Activated CD4-positive, alpha-beta T cell treated with anti-CD3 and anti-CD28 coated beads, Interleukin-2, amount 50 U/mL, for 48 hours (primary cell): ENCODE measurements around the gene CCDC33.
A peak's percentile ranks its signal among the peaks of the same experiment; 100 is the strongest.
"Not testable (repeated sequence)": the region's sequence is repeated elsewhere in the genome, so short reads cannot be mapped to it uniquely, and the experiment has no call there.

Experiments
- DNase-seq, 2 experiments: peaks; one replicate each; pipeline ENCODE4 v3.0.0-alpha.2; 2020

CCDC33 gene

GRCh38 chr15:74338676-74339075 is 102.5 kb downstream of the CCDC33 start:
- DNase-seq, result no peak

- no peak for DNase-seq
Observed at GRCh38 chr15:74339371-74339770, 103.2 kb downstream of the CCDC33 start.

- DNase-seq, result no peak
Observed at GRCh38 chr15:74340150-74340549, 104.0 kb downstream of the CCDC33 start.

- no peak for DNase-seq
Observed at GRCh38 chr15:74343127-74343796, 107.1 kb downstream of the CCDC33 start.

GRCh38 chr15:74343797-74344127 is 107.6 kb downstream of the CCDC33 start:
- DNase-seq, result no peak

DNA sequence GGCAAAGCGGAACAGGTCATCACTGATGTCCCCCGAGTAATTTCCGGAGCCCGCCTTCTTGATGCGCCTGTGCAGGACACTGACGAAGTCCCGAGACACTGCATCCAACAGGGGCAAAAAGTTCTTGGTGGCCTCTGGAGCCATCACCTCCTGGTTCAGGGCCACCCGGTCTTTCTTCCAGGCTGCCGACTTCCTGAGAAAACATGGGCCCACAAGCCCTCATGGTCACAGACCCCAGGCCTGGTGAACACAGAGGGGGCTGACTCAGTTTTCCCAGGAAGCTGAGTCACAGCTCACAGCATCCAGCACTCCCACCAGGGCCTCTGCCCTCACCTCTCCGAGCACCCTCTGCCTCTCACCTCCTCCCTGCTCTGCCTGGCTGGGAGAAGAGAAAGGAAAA is 108.9 kb downstream of the CCDC33 start:
- DNase-seq, result peak; percentile 9 to 12

DNA sequence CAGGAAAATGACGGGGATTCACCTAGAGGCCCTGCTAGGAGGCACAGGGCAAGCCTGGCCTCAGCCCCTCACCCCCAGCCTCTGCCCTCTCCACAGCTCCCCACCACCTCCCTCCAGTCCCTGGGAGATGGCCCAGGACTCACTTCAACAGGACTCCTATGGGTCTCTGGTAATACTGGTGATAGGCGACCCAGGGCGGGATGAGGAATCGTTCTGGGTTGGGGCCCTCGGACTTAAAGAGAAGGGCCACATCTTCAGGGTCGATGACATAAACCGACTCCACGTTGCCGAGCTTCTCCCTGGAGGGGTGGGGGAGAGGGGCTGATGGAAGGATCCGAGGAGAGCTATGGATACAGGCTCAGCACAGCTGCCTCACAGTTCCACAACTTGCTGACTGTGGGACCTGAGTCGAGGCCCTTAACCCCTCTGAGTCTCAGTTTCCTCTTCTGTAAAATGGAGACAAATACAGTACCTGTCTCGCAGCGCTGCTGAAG is 111.7 kb downstream of the CCDC33 start:
- DNase-seq, result no peak

- no peak for DNase-seq
Observed at GRCh38 chr15:74349241-74349778, 113.2 kb downstream of the CCDC33 start.

DNA sequence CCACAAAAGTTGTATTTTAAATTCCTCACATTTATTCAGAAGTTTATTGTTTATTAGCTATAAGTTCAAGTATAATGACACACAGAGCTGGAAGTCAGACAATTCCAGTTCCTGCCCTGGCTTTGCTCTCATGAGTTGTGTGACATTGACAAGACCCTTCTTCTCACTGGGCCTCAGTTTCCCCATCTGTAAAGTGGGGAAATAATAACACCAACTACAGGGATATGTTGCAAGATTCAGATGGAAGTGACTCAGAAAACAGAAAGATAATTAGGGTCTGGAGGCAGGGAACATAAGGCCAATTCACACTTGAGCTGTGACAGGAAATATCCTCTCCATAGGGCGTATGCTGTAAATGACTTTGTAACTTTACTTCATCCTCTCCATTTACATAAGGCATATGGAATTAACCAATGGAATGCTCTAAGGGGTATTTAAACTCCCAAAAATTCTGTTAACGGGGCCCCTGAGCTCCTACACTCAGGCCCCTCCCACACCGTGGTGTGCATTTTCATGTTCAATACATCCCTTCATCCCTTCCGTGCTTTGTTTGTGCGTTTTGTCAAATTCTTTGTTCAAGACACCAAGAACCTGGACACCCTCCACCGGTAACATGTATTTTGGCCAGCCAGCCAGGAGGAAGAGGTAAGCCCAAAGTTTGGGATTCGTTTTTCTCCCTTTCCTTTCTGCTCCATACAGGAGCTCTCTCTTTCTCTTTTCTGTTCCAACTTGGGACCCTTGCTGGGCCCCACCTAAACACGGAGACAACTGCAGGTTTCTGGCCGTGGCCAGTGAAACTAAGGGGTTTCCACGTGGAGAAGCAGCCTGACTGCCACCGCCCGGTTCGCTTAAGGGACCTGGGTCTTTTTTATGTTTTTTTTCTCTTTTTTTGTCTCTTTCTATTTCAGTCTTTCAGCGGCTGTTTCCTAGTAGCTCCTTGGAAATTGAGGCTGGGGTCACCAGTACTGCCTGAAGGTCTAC is 114.5 kb downstream of the CCDC33 start:
- DNase-seq, result no peak

DNA sequence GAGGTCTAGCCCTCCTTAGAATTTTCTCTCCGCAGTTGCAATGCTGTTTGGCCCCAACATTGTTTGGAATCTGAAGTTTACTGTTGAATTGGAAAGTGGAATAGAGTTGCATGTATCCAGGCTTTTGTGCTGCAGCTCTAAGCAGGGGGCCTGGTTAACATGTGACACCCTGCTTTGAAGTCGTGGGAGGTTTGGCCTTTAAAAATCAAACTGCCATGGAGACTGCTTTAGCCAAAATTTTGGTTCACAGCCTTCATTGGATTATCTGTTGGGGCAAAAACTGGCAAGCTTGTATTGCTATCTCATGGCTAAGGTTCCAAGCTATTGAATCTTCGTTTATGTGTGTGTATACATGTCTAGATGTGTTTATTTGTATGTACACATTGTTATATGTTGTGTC is 115.5 kb downstream of the CCDC33 start:
- no peak for DNase-seq

DNA sequence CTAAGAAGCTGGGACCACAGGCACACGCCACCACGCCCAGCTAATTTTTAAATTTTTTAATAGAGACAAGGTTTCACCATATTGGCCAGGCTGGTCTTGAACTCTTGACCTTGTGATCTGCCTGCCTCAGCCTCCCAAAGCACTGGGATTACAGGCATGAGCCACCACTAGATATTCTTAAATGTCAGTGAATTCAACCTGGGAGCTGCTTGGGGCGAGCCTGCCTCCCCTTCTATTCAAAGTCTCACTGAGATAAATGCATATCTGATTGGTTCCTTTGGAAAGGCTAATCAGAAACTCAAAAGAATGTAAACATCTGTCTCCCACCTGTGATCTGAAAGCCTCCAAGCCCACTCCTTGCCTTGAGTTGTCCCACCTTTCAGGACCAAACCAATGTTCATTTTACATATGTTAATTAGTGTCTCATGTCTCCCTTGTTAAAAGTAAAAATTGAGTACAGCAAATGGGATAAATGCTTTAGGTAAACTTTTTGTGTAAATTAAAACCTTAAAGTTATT is 116.3 kb downstream of the CCDC33 start:
- DNase-seq, result no peak

GRCh38 chr15:74353992-74354391 is 117.9 kb downstream of the CCDC33 start:
- DNase-seq, result not testable (repeated sequence)

DNA sequence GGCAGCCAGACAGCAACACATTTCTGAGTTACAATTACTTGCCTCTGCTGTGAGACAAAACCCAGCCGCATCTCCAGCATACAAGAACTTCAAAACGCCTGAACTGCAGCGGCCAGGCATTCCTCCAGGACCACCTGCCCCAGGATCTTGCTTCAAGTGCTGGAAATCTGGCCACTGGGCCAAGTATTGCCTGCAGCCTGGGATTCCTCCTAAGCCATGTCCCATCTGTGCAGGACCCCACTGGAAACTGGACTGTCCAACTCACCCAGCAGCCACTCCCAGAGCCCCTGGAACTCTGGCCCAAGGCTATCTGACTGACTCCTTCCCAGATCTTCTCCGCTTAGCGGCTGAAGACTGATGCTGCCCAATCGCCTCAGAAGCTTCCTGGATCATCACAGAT is 119.9 kb downstream of the CCDC33 start:
- DNase-seq, result not testable (repeated sequence)

DNA sequence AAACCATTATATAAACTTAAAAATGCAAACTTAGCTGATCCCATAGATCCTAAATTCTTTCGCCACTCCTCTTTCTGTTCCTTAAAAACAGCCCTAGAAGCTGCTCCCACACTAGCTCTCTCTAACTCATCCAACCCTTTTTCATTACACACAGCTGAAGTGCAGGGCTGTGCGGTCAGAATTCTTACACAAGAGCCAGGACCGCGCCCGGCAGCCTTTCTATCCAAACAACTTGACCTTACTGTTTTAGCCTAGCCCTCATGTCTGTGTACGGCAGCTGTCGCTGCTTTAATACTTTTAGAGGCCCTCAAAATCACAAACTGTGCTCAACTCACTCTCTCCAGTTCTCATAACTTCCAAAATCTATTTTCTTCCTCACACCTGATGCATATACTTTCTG is 121.4 kb downstream of the CCDC33 start:
- DNase-seq, result not testable (repeated sequence)

DNA sequence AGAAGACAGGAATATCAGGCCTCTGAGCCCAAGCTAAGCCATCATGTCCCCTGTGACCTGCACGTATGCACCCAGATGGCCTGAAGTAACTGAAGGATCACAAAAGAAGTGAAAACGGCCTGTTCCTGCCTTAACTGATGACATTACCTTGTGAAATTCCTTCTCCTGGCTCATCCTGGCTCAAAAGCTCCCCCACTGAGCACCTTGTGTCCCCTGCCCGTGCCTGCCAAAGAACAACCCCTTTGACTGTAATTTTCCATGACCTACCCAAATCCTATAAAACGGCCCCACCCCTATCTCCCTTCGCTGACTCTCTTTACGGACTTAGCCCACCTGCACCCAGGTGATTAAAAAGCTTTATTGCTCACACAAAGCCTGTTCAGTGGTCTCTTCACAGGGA is 123.2 kb downstream of the CCDC33 start:
- DNase-seq, result not testable (repeated sequence)

- DNase-seq, result not testable (repeated sequence)
Observed at GRCh38 chr15:74360855-74361254, 124.7 kb downstream of the CCDC33 start.

DNA sequence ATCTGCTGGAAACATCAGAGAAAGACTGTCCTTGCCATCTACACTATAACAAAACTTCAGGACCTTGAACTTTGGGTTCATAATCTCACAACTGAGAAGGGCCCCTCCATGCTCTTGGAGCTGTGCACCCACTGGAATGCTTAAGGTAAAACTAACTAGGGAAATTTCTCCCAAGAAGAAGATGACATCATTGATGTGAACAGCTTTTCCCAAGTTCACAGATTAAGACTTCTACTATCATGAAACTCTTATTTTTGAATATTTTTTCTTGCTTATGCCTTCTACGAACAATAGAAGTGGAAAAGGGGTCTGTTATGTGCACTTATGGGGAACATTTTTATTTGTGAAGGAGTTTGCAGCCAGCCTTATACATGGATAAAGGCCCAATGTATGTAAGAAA is 126.4 kb downstream of the CCDC33 start:
- DNase-seq, result no peak

DNA sequence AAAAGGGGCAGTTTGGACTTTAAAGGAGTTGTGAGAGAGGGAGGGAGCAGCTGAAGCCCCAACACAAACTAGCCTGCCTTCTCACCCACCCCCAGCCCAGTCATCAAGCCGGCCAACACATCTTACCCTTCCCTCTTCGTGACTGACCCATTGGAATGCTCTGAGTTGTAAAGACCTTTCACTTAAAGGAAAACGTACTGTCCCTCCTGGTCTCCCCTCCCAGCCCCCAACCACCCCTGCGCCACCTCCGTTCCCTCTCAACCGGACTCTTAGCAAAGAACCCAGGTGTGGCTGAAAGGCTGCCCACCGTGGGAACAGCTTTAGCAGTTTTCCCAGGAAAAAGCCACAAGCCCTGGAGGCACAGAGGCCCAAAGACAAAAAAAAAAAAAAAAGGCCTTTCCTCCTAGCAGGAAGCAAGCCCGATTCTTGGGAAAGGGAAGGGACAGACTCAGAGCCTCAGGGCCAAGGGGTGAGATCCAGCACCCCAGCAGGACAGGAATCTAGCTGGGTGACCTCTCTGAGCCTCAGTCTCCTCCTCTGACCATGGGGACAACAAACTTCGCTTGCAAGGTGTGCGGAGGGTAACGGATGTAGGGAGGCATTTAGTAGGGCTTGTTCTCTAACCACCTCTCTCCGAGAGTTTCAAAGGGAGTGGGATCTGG is 128.9 kb downstream of the CCDC33 start:
- no peak for DNase-seq

DNA sequence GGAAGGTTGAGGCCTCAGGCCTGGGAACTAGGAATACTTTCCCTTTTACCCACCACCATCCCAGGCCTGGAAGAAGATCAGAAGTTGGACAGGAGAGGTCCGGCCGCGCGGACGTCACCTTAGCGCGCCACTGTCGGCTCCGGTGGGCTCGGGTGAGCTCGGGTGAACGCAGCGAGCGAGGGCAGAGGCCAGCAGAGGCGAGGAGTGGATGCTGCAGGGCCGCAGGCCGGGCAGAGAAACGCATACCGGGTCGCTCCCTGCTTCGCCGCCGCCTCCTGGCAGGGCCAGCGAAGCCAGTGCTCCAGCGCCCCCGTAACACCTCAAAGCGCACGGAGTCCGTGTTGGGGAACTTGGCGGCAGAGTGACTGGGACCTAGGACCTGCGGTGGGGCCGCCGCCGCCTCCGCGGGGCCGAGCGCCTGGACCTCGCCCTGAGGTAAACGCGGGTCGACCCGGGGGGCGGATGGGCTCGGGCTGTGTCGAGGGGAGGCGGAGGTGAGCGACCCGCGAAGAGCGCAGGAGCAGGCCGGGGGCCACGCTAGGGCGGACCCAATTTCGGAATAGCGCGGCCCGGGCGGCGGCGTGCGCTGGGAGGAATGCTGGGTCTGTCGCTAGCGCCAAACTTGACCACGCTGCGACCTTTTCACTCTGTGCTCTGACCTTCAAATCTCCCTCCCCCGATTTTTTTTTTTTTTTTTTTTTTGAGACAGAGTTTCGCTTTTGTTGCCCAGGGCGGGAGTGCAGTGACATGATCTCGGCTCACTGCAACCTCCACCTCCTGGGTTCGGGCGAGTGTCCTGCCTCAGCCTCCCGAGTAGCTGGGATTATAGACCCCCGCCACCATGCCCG is 129.7 kb downstream of the CCDC33 start:
- peak in 1 of 2 experiments; percentile 21 for DNase-seq

- DNase-seq, result no peak
Observed at GRCh38 chr15:74367296-74367854, 131.2 kb downstream of the CCDC33 start, which contains the start of gene CYP11A1. CYP11A1 (minus strand) TSS chr15:74367646; CDS start chr15:74367585, 61 bp downstream.

DNA sequence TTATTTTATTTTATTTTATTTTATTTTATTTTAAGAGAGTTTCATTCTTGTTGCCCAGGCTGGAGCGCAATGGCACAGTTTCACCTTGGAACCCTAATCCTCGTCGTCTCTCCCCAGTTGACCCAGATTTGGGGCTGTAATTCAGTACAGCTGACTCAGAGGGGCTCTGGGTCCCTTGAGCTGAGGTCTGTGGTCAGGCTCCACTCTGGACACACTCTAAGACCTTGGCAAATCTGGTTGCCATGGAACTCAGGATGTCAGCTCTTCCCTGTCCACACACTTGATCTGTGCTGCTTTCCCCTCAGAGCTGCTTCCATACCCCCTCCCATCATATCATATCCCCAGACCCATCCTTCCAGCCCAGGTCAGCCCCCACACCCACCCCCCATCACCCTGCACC is 132.0 kb downstream of the CCDC33 start:
- no peak for DNase-seq
